SIG-M5 treated with dmso at 0.1 percent for 504 hours (cell line): ENCODE data around the gene YAP1.
A peak's percentile ranks its signal among the peaks of the same experiment; 100 is the strongest.

Experiments
- DNase-seq: peaks from one replicate; lab custom pipeline; 2025; ENCODE audit not compliant: unreplicated experiment; lab: John Stamatoyannopoulos, UW

YAP1 gene

GRCh38 chr11:102157219-102157618 lies 47.0 kb downstream of the YAP1 start:
- DNase-seq = no peak

- no peak for DNase-seq
These were observed 48.0 kb downstream of the YAP1 start for GRCh38 chr11:102158164-102158735.

GRCh38 chr11:102163368-102163767 lies 53.1 kb downstream of the YAP1 start:
- no peak for DNase-seq

GRCh38 chr11:102166175-102167064 lies 56.2 kb downstream of the YAP1 start:
- DNase-seq = no peak

- DNase-seq = no peak
These were observed 58.2 kb downstream of the YAP1 start for GRCh38 chr11:102168481-102168880.

- no peak for DNase-seq
These were observed 60.9 kb downstream of the YAP1 start for GRCh38 chr11:102171101-102171500.

GRCh38 chr11:102172127-102172848 lies 62.0 kb downstream of the YAP1 start:
- DNase-seq = no peak

- no peak for DNase-seq
These were observed 66.9 kb downstream of the YAP1 start for GRCh38 chr11:102177126-102177525.

- DNase-seq = peak; percentile 90
These were observed 67.9 kb downstream of the YAP1 start for GRCh38 chr11:102177974-102178631.

- DNase-seq = no peak
These were observed 69.1 kb downstream of the YAP1 start for GRCh38 chr11:102179371-102179770.

- no peak for DNase-seq
These were observed 74.2 kb downstream of the YAP1 start for GRCh38 chr11:102184269-102184987.

- DNase-seq = no peak
These were observed 76.4 kb downstream of the YAP1 start for GRCh38 chr11:102186551-102187191.

- DNase-seq = no peak
These were observed 77.3 kb downstream of the YAP1 start for GRCh38 chr11:102187416-102188151.

- DNase-seq = no peak
These were observed 78.2 kb downstream of the YAP1 start for GRCh38 chr11:102188488-102188887.

- DNase-seq = no peak
These were observed 81.6 kb downstream of the YAP1 start for GRCh38 chr11:102191832-102192231.

GRCh38 chr11:102192349-102193066 lies 82.3 kb downstream of the YAP1 start:
- DNase-seq = no peak

GRCh38 chr11:102194257-102194656 lies 84.0 kb downstream of the YAP1 start:
- DNase-seq = no peak

GRCh38 chr11:102194990-102195389 lies 84.7 kb downstream of the YAP1 start:
- DNase-seq = no peak

GRCh38 chr11:102196351-102196750 lies 86.1 kb downstream of the YAP1 start:
- no peak for DNase-seq
